ENCODE data around the gene CACNA1A.
"Not testable (repeated sequence)": the region's sequence is repeated elsewhere in the genome, so short reads cannot be mapped to it uniquely, and the experiment has no call there.

Gene CACNA1A

DNA sequence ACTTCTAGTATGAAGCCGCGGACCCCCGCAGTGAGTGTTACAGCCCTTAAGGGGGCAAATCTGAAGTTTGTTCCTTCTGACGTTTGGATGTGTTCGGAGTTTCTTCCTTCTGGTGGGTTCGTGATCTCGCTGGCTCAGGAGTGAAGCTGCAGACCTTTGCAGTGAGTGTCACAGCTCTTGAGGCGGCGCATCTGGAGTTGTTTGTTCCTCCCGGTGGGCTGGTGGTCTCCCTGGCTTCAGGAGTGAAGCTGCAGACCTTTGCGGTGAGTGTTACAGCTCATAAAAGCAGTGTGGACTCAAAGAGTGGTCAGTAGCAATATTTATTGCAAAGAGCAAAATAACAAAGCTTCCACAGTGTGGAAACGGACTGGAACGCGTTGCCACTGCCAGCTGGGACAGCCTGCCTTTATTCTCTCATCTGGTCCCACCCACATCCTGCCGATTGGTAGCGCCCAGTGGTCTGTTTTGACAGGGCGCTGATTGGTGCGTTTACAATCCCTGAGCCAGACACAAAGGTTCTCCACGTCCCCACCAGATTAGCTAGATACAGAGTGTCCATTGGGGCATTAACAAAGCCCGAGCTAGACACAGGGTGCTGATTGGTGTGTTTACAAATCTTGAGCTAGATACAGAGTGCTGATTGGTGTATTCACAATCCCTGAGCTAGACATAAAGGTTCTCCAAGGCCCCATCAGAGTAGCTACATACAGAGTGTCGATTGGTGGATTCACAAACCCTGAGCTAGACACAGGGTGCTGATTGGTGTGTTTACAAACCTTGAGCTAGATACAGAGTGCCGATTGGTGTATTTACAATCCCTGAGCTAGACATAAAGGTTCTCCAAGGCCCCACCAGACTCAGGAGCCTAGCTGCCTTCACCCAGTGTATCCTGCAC is 320.3 kb downstream of the CACNA1A start:
- DNase-seq = not testable (repeated sequence)

DNA sequence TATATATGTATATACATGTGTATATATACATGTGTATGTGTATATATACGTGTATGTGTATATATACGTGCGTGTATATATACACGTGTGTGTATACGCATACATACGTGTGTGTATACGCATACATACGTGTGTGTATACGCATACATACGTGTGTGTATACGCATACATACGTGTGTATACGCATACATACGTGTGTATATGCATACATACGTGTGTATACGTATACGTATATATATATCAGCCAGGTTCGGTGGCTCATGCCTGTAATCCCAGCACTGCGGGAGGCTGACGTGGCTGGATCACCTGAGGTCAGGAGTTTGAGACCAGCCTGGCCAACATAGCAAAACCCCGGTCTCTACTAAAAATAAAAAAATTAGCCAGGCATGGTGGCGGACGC is 321.4 kb downstream of the CACNA1A start:
- DNase-seq = not testable (repeated sequence)

GRCh38 chr19:13181747-13182388 is 324.4 kb downstream of the CACNA1A start:
- DNase-seq = peak; percentile 90

DNA sequence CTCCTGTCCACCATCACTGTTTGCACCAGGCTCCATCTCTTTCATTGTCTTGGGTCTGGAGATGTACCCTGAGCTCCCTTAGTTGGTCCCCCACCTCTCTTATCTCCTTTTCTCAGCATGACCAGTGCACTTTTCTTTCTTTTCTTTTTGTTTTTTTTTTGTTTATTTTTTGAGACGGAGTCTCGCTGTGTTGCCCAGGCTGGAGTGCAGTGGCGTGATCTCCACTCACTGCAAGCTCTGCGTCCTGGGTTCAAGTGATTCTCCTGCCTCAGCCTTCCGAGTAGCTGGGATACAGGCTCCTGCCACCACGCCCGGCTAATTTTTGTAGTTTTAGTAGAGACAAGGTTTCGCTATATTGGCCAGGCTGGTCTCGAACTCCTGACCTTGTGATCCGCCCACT is 328.0 kb downstream of the CACNA1A start:
- DNase-seq = not testable (repeated sequence)

GRCh38 chr19:13177584-13177983 is 328.7 kb downstream of the CACNA1A start:
- not testable (repeated sequence) for DNase-seq

GRCh38 chr19:13176345-13176744 is 329.9 kb downstream of the CACNA1A start:
- no peak for DNase-seq

GRCh38 chr19:13173139-13173737 is 333.0 kb downstream of the CACNA1A start:
- DNase-seq = no peak

- DNase-seq = peak; percentile 77
These were observed 333.7 kb downstream of the CACNA1A start for GRCh38 chr19:13172346-13173138.

- no peak for DNase-seq
These were observed 335.1 kb downstream of the CACNA1A start for GRCh38 chr19:13171146-13171545.

DNA sequence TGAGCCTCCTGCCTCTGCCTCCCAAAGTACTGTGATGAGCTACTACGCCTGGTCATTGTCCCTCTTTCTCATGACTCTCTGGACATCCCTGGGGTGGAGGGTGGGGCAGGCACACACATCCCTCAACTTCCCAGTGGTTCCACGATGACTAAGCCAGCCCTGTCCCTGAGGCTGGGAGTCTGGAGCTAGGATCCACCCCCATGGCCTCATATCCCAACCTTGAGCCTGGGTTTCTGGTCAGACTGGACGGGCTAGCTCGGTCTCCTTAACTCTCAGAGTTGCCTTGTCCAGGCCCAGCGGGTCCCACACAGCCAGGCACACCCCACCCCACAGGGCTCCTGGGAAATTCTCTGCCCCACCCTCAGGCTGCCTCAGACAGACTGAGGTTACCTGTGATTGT is 336.5 kb downstream of the CACNA1A start:
- DNase-seq = no peak

GRCh38 chr19:13166151-13166550 is 340.1 kb downstream of the CACNA1A start:
- DNase-seq = not testable (repeated sequence)

GRCh38 chr19:13165162-13165997 is 340.9 kb downstream of the CACNA1A start:
- no peak for DNase-seq

DNA sequence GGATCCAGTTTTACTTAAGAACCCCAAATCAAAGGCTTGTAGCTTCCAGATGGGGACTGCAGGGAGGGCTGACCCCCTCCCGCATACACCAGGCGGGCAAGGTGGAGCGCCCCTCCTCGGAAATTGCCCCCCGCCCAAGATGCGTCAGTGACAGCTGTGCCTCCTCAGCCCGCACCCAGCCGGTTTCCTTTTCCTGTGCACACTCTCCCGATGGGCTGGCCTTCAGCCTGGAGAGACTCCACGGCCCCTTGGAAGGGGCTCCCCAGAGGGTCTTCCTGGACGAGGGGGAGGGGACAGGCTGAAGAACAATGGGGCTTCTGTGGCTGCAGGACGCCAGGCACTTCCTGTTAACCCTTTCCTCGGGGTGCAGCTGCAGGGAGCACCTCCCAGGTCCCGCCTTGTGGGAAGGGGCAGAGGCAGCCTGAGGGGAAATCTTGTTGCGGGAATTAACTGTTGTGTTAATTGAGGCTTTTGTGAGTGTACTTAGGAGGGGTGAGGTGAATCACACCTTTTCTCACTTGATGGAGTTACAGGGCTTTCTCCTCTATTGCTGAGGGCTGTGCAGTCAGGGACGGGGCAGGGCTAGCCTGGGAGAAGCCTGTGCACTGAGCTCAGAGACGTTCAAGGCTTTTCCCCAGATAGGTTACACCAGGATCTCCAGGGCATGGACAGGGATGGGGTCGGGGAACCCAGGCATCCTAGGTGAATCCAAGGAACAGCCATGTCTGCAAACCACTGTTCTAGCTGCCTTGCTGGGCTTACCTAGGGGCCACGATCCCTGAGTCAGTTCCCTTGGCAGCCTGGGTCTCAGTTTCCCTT is 341.7 kb downstream of the CACNA1A start:
- peak; percentile 86 for DNase-seq

DNA sequence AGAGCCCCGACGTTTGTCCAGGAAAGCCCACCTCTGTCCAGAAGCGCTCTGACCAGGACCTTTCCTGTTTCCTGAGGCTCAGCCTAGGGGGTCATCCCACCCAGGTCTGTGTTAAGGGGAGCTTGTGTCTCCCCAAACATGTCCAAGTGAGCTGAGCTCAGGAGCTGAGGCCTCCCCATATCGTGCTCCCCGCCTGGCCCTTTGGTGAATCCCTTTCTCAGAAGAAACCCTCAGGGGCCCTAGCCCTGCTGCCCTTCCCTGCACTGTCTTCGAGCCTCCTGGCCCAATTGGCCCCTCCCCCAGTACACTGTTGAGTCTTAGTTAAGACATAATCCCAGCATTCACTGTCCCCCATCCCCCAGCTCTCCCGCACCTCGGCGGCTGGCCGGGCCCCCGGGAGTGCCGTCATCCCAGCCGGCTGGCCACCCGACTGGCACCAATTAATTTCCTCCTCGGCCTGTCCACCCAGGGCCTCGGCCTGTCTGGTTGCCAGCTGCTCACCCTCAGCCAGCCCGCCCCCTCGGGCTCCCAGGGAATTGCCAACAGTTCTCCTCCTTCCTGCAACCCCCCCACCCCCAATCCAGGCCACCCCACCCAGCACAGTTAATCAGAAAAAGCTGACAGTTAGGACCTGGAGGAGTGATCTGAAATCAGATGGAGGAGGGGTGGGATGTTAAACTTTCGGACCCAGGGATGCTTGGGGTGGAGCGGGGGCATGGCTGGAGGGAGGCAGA is 342.5 kb downstream of the CACNA1A start:
- peak; percentile 85 for DNase-seq

GRCh38 chr19:13162724-13163608 is 343.3 kb downstream of the CACNA1A start:
- DNase-seq = peak; percentile 97

- DNase-seq = no peak
These were observed 345.7 kb downstream of the CACNA1A start for GRCh38 chr19:13160557-13160956.

DNA sequence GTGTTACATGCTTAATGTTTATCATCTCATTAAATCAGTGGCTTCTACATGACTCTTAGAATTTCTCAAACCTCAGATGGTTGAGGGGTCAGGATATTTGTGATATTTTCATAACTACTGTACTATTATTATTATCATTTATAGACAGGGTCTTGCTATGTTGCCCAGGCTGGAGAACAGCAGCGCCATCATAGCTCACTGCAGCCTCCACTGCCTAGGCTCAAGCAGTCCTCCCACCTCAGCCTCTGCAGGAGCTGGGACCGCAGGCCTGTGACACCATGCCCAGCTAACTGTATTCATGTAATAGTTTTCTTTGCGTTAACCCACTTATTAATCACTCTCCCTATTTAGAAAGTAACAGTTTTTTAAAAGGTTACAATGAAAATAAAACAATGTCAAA is 346.6 kb downstream of the CACNA1A start:
- no peak for DNase-seq
